ENCODE data around the gene SYNGAP1.

Gene SYNGAP1

DNA sequence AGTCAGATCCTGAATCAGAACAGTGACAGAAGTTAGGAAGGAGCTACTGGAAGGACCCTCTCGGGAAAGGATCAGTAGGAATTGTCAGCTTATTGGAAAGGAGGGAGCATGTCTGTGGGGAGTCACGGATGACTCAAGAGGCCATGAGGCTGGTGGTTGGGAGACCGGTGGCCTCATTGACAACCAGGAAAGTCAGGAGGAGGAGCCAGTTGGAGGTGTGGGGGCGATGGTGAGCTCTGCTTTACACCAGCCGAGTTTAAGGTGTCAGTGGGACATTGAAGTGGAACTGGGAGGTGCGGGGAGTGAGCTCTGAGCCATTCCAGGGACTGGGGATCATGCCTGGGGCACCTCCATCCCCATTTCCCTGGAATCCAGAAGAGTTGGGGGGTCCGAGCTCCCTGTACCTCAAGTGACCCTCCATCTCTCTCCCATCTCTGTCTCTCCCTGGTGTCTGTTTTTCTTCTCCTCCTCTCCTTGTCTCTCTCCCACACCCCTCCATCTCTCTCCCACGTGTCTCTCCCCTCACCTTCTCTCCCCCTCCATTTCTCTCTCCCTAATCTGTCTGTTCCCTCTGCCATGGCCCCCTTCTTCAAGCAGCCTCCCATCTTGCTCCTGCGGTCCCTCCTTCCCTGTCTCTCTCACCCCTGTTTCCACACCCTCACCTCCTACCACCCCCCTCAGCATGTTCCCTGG lies 20.2 kb downstream of the SYNGAP1 start:
- TF ChIP-seq, protein P1, sequence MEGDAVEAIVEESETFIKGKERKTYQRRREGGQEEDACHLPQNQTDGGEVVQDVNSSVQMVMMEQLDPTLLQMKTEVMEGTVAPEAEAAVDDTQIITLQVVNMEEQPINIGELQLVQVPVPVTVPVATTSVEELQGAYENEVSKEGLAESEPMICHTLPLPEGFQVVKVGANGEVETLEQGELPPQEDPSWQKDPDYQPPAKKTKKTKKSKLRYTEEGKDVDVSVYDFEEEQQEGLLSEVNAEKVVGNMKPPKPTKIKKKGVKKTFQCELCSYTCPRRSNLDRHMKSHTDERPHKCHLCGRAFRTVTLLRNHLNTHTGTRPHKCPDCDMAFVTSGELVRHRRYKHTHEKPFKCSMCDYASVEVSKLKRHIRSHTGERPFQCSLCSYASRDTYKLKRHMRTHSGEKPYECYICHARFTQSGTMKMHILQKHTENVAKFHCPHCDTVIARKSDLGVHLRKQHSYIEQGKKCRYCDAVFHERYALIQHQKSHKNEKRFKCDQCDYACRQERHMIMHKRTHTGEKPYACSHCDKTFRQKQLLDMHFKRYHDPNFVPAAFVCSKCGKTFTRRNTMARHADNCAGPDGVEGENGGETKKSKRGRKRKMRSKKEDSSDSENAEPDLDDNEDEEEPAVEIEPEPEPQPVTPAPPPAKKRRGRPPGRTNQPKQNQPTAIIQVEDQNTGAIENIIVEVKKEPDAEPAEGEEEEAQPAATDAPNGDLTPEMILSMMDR (conservative IDR thresholded peaks at IDR 0.05) = no peak
- no peak for TF ChIP-seq ZFX (IDR thresholded peaks at IDR 0.05)
- H3K27ac ChIP-seq = no peak overlapping the region

DNA sequence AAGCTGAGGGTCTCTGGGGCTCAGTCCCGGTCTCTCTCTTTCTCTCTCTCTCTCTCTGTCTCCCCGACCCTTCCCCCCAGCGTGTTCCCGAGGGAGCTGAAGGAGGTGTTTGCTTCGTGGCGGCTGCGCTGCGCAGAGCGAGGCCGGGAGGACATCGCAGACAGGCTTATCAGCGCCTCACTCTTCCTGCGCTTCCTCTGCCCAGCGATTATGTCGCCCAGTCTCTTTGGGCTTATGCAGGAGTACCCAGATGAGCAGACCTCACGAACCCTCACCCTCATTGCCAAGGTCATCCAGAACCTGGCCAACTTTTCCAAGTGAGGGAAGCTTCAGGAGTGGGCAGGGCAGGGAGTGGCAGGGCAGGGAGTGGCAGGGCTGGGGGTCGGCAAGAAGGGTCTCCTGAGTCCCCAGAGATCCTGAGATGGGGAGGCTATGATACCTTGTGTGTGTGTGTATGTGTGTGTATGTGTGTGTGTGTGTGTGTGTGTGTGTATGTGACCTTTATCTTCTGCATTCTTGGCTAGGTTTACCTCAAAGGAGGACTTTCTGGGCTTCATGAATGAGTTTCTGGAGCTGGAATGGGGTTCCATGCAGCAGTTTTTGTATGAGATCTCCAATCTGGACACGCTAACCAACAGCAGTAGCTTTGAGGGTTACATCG lies 20.9 kb downstream of the SYNGAP1 start:
- TF ChIP-seq, protein P1 (conservative IDR thresholded peaks at IDR 0.05) = no peak
- TF ChIP-seq ZFX (IDR thresholded peaks at IDR 0.05) = no peak
- no peak overlapping the region for H3K27ac ChIP-seq

DNA sequence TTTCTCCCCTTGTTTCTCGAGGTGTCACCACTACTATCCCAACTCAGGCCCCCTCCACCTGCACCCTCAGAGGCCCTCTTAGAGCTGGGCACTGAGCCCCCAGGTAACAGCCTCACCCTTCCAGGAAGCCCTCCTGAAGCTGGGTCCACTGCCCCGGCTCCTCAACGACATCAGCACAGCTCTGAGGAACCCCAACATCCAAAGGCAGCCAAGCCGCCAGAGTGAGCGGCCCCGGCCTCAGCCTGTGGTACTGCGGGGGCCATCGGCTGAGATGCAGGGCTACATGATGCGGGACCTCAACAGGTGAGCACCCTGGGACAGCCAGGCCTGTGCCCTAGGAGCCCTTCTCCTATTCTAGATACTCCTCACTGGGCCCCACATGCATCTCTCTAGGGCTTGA lies 21.6 kb downstream of the SYNGAP1 start:
- no peak overlapping the region for H3K27ac ChIP-seq
- no peak for TF ChIP-seq ZFX (IDR thresholded peaks at IDR 0.05)
- TF ChIP-seq, protein P1 (conservative IDR thresholded peaks at IDR 0.05) = no peak

DNA sequence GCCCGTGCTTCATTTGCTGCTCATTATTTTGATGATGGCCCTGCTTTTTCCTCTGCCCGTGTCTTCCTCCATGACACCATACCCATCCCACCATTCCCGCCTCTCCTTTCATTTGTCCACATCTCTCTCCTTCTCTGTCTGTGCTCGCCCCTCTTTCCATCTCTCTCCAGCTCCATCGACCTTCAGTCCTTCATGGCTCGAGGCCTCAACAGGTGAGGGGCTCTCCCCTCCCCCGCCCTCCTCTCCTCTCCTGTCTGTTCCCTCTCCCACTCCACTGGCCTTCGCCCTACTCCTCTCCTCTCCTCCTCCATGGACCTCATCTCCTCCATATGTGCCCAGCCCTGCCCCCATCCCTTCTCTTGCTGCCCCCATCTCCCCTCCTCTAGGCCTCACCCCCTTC lies 22.4 kb downstream of the SYNGAP1 start:
- TF ChIP-seq ZFX (IDR thresholded peaks at IDR 0.05) = no peak
- TF ChIP-seq, protein P1 (conservative IDR thresholded peaks at IDR 0.05) = no peak

DNA sequence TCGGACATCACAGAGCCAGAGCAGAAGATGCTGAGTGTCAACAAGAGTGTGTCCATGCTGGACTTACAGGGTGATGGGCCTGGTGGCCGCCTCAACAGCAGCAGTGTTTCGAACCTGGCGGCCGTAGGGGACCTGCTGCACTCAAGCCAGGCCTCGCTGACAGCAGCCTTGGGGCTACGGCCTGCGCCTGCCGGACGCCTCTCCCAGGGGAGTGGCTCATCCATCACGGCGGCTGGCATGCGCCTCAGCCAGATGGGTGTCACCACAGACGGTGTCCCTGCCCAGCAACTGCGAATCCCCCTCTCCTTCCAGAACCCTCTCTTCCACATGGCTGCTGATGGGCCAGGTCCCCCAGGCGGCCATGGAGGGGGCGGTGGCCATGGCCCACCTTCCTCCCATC lies 23.2 kb downstream of the SYNGAP1 start:
- no peak for TF ChIP-seq ZFX (IDR thresholded peaks at IDR 0.05)
- no peak overlapping the region for H3K27ac ChIP-seq

More for the DNA sequence above, 22.4 kb downstream of the SYNGAP1 start:
- H3K27ac ChIP-seq = no peak overlapping the region

DNA sequence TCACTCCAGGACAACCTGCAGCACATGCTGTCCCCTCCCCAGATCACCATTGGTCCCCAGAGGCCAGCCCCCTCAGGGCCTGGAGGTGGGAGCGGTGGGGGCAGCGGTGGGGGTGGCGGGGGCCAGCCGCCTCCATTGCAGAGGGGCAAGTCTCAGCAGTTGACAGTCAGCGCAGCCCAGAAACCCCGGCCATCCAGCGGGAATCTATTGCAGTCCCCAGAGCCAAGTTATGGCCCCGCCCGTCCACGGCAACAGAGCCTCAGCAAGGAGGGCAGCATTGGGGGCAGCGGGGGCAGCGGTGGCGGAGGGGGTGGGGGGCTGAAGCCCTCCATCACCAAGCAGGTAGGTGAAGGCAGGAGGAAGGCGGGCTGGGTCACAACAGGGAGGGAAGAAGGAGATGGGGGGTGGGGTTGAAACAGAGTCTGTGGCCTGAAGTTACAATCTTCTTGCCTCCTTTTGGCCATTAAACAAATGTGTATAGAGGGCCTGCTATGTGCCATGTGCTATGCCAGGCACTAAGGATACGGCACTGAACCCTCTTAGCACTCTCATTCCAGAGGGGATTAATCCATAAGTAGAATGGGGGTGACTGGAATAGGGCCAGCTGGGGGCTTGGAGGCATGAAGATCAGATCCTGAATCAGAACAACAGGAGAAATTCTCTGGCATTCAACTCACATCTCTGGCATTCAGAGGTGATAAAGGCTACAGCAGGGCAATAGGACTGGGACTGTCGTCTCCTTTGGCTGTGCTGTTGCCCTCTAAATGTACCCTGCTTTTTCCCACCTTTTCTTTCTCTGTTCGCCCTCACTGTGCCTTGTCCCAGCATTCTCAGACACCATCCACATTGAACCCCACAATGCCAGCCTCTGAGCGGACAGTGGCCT lies 24.0 kb downstream of the SYNGAP1 start:
- TF ChIP-seq, protein P1 (conservative IDR thresholded peaks at IDR 0.05) = no peak
- no peak overlapping the region for H3K27ac ChIP-seq

DNA sequence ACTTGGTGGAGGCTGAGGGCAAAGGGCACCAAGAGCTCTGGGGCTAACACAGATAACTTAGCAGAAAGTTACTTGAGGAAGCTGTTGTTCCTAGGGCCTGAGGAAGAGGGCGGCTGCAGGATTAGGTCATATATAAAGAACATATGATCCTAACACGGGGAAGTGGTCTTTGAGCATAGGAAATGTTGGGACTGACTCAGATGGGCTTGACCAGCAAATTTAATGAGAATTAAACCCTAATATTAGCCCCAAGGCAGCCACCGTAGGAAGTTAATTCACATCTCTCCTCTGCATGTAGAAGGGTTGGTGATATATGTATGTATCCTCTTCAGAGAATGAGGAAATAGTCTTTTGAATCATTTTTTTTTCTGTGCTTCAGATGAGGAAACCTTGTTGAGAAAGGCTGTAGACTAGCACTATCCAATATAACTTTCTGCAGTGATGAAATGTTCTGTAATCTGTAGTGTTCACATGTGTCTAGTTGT lies 25.3 kb downstream of the SYNGAP1 start:
- H3K27ac ChIP-seq = no peak overlapping the region
- TF ChIP-seq ZFX (IDR thresholded peaks at IDR 0.05) = no peak
- TF ChIP-seq, protein P1 (conservative IDR thresholded peaks at IDR 0.05) = no peak

All from C4-2B (cell line).